Activated CD4-positive, CD25-positive, alpha-beta regulatory T cell (primary cell): ENCODE results near the gene COL27A1.

ENCODE experiments used
- DNase-seq, 4 experiments: peaks; one replicate each; lab custom pipeline; 2025; lab: John Stamatoyannopoulos, UW

Gene COL27A1

DNA sequence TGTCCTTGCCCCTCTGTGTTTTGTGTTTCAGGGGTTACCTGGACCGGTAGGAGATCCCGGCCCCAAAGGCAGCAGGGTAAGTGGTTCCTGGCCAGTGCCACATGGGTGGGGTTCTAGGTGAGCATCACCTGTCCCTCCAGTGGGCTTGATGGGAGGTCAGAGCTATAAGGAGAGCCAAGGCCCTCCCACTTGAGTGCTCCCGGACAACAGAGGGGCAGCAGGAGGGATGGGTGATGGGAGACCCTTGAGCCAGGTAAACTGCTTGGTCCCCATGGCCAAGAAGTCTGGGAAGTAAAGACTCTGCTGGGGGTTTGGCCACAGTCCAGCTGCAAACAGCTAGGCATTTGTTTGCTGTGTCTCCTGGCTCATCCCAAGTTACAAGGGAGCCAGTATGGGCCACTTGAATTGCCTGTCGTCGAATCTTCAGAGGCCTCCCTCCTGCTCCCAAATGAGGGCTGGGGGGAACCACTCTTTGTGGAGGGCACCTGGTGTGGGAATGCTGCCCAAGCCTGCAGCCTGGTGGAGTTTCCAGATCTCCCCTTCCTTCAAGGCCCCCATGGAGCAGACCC is 51.0 kb downstream of the COL27A1 start:
- no peak for DNase-seq

GRCh38 chr9:114207034-114207810 is 51.9 kb downstream of the COL27A1 start:
- no peak for DNase-seq

- DNase-seq: no peak
Measured at GRCh38 chr9:114207845-114208244, 52.5 kb downstream of the COL27A1 start.

GRCh38 chr9:114209151-114209550 is 53.8 kb downstream of the COL27A1 start:
- DNase-seq: no peak

DNA sequence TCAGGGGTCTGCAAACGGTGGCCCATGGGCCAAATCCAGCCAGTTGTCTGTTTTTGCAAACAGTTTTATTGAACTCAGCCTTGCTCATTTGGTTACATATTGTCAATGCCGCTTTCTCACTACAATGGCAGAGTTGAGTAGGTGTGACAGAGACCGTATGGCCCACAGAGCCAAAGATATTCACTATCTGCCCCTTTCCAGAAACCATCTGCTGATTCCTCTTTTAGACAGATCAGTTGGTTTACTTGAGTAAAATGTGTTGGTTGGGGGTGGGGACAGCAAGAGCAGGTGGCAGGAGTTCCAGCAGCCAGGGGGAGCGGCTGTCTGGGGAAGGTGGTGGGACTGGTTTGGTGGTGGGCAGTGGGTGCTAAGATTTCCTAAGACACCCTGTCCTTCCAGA is 54.8 kb downstream of the COL27A1 start:
- no peak for DNase-seq

- no peak for DNase-seq
Measured at GRCh38 chr9:114210691-114211276, 55.4 kb downstream of the COL27A1 start.

DNA sequence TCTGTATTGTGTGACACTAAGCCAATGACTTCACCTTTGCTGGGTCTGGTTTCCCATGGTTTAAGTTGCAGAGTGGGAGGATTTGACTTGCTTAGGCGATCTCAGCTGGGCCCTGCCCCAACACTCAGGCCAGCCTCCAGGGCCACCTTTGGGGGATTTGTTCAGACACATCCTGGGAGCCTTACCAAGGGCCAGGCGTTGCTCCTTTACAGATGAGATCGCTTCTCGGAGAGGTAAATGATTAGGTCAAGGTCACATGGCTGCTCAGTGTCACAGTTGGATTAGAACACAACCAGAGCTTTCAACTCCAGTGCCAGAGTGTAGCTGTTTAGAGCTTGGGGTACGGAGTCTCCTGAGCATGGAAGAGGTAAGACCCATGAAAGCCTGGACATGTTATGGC is 57.5 kb downstream of the COL27A1 start:
- no peak for DNase-seq

GRCh38 chr9:114213566-114213965 is 58.2 kb downstream of the COL27A1 start:
- DNase-seq: no peak

DNA sequence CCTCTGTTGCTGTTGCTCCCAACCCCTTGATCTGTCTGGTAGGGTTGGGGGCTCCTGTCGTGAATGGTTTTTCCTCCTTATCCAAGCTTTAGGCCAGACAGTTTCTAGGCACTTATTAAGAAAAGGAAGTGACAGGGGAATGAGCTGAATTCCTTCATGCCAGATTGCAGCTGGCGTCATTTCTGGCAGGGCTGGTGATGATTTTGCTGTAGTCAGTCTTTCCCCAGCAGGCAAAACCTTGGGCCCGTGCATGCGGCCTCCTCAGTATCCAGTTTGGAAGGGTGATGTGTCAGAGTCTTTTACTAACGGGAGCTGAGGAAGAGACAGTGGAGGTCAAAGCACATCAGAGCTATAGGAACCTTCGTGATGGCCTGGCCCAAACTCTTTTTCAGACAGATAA is 58.8 kb downstream of the COL27A1 start:
- no peak for DNase-seq

GRCh38 chr9:114214686-114215414 is 59.5 kb downstream of the COL27A1 start:
- no peak for DNase-seq

DNA sequence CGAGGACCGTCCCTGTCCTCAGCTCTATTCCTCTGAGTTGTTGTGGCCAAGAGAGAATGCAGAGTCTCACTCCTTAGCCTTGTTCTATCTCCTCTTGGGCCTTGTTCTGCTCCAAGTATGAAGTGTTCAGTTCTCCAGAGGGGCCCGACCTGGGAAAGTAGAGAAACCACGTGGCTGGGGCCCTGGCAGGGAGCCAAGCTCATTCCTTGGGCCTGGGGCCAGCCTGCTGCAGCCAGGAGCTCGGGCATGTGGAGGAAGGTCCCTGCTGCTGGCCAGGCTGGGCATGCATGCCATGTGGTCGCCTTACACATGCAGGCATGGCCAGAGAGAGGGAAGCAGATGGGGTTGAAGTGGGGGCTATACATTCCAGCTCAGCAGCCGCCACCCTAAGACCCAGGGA is 60.7 kb downstream of the COL27A1 start:
- DNase-seq: no peak

DNA sequence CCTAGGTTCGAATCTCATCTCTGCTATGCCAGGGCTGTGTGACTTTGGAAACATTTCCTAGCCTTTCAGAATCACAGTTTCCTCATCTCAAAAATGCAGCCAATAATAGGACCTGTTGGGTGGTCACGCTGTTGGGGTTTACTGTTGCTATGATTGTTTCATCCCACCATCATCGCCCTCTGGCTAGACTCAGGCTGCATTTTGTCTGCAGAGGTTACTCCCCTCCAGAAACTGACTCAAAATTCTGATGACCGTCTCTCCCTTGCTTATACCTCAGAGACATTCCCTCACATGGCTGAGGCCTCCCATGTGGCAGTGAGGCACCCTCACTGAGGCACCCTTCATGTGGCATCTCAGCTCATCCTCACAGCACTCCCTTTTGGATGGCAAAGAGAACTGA is 61.6 kb downstream of the COL27A1 start:
- DNase-seq: no peak

DNA sequence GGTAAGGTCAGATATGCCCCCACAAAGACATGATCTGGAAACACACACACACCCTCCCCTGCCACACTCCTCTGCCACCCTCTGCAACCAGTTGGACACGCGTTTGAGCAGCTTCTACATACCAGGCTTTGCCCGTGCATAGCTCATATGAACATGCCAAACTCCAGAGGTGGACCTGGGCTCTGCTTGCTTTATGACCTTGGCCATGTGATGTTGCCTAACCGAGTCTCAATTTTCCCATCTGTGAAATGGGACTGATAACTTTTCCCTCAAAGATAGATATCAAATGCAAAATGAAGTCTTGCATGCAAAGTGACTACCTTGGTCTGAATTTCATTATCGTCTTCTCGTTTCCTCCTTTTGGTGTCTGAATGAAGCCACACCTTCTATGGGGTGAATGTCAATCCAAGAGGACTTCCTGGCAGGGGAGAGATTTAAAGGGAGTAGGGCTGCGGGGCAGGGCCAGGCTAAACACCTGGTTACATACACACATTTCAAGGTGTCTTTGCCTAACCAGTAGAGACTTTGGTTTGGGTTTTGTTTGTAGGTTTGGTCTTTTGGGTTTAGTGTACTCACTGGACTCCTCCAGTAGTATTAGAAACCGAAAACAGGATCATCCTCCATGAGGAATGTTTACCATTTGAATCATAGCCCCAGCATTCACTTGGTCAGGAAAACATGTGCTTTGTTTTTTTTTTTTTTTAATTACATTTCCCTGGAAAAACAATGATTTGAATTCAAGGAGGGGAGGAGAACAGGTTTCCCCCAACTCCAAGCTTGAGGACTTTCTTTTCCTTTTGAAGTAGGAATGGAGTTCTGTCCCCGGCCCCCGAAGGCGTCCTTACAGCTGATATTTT is 63.2 kb downstream of the COL27A1 start:
- DNase-seq: no peak

DNA sequence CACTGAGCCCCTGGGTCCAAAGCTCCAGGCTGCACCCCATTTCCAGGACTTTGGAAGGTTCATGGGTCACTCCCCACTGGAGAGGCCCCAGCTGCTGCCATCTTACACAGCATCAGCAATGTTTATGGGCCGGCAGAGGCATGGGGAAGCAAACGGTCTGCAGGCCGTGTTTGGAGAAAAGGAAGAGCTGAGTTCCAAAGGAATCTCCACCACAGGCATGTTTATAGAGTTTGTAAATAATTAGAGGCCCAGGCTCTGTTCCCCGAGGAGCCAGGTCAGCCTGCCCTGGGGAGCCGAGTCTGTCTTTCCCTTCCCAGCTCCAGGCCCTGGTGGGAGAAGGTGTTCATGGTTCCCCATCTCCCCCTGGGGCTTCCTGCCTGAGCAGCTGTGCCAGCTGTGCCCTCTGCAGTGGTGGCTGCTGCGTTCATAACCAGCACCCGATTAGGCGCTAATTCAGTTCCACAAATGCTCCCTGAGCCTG is 64.8 kb downstream of the COL27A1 start:
- no peak for DNase-seq

DNA sequence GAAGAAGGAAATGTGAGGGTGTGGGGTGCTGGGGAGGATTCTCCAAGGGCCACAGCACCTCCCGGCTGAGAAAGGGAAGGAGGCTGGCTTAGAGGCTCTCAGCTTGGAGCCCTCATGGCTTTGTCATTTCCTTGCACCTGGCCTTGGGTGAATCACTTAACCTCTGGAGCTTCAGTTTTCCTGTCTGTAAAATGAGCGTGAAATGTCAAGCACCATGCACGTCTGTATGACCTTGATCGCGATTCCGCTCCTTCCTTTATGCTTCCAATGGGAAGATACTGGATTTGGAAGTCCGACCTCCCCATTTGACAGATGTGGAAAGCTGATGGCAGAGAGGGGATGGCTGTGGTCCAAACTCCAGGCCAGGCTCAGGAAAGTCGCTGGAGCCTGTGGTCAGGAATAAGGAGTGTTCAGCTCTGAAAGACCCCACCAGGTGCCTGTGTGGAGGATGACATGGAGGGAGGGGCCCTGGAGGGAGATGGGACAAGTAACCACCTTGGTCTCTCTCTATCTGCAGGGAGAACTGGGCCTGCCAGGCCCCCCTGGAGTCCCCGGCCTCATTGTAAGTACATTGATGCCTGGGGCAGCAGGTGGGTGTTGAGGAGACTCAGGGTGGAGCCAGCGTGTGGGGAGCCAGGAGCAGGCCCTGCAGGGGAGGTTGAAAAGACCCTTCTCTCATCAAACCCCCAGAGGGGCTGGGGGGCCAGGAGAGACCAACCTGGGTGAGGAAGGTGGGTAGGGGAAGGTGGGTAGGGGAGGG is 66.5 kb downstream of the COL27A1 start:
- DNase-seq: no peak

GRCh38 chr9:114223564-114224246 is 68.4 kb downstream of the COL27A1 start:
- no peak for DNase-seq

DNA sequence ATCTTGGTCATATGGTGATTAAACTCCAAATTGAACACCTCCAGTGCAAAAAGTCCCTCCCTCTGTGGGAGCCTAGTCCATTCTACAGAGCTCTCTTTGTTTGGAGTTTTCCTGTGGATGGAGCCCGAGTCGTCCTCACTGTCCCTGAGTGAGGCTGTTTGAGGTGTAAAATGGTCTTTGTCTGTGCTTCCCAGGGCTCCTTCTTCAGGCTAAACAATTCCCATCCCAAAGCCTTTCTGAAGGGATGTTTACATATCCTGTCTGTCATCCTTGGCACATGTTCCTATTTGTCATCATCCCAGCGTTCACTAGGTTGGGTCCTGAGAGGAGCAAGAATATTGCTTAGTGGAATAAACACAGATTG is 68.9 kb downstream of the COL27A1 start:
- DNase-seq: no peak

DNA sequence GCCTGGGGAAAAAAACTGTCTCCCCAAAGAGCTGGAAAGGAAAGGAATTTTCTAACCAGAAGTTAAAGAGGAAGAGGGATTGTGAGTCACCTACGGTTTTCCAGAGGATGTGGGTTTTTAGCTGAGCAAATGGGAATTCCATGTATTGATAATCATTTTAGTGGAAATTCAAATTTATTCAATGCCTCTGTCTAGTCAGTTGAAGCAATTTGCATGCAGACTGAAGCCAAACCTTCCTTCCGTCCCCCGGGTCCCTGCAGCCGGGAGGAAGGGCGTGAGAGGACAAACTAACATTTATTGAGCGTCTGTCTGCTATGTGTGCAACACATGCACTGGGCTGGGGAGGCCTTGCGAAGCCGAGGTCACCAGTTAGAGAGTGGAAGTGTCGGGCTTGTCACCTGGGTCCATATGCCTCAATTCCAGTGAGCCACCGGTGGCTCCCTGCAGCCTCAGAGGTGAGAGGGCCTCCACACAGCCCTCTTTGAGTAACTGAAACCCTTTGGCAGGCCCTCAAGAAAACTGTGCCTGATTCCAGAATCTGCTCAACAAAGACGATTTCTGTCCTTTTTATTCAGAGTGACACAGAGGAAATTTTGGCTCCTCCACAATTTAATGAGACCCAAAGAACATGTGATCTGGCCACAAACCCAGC is 70.3 kb downstream of the COL27A1 start:
- DNase-seq: no peak

DNA sequence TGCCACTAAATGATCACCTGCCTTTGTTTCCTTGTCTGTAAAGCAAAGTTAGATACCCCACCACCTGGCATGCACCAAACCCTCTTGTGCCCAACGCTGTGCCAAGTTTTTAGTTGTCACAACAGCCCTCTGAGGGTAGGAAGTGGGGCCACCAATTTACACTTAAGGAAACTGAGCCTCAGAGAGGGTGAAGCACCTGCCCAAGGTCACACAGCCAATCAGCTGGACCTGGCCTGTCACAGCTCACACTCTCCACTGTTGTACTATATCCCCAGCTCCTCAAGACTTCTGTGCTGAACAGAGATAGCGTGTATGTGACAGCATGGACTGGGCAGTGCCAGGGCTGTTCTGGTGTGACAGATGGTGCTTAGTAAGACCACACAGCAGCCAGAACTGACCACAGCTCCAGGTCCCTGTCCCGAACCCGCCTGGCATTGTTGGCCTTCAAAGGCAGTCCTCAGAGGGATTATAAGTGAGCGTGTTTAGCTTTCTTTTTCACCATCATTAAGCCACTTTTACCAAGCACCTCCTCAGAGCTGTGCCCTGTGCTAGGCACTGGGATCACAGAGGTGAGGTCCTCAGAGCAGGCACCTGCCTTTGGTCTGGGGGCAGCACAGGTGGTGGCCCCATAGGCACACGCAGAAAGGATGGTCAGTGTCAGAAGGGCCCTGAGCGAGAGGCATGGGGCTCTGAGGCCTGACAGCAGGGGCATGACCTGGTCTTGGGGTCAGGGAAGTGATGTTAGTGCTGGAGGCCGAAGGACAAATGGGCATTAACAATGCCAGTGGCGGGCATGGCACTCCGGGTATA is 71.1 kb downstream of the COL27A1 start:
- DNase-seq: no peak
